ENCODE measurements around the gene FARSA.
"Not testable (repeated sequence)": the region's sequence is repeated elsewhere in the genome, so short reads cannot be mapped to it uniquely, and the experiment has no call there.

FARSA gene

DNA sequence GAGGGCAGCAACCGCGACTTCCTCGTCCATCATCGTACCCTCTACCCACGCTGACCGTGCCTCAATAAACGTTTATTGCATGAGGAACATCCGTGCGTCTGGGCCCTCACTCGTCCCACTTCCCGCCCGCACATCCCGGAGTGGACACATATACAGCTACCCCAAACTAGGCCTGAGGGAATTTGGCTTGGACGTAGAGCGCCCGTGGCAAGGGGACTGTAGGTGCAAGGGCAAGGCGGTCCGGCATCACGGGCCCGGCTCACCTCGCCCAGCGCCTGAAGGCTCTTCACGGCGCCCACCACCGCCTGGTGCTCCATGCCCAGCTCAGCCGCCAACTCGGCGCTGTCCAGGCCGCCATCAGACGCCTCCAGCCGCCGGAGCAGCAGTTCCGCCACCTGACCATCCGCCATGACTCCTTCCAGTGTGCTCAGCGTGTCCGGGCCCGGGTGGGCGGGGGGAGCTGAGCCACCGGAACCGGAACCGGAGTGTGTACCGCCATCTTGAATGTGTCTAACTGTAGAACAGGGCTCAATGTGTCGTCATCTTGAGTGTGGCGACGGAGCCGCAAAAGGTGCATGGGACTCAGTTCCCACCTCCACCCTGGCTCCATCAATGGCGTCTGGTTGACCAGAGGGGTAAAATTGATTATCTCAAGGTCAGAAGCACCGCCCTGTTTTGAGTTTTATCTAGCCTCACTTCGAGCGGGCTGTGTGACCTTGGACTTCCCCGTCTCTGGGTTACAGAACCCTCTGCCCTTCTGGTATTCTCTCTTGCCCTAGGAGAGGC, at the start of gene FARSA:
Gene FARSA, minus strand, starts transcription at position 425 of the 786 bp plus-strand sequence. Its CDS starts 15 bp downstream, at position 410.
- peak; percentile 92 for DNase-seq

DNA sequence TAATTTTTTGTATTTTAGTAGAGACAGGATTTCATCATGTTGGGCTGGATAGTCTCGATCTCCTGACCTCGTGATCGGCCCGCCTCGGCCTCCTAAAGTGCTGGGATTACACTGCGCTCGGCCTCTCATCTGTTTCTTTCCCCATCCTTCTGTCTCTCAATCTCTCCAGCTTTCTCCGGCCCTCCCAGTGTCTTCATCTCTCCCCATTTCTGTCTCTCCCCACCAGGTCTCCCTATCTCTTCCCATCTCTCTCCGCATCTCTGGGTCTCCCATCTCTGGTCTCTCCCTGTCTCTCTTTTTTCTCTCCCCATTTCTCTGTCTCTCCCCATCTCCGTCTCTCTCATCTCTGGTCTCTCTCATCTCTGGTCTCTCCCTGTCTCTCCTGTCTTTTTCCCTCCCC, 49.6 kb upstream of the FARSA start:
- DNase-seq = no peak

DNA sequence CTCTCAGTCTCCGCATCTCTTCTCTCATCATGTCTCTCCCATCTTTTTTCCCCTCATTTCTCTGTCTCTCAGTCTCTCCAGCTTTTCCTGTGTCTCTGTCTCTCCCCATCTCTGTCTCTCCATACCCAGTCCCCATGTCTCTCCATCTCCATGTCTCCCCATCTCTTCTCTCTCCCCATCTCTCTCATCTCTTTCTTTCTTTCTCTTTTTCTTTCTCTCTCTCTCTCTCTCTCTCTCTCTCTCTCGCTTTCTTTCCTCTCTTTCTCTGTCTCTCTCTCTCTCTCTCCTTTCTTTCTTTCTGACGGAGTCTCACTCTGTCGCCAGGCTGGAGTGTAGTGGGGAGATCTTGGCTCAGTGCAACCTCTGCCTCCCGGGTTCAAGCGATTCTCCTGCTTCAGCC, 49.1 kb upstream of the FARSA start:
- DNase-seq = no peak

DNA sequence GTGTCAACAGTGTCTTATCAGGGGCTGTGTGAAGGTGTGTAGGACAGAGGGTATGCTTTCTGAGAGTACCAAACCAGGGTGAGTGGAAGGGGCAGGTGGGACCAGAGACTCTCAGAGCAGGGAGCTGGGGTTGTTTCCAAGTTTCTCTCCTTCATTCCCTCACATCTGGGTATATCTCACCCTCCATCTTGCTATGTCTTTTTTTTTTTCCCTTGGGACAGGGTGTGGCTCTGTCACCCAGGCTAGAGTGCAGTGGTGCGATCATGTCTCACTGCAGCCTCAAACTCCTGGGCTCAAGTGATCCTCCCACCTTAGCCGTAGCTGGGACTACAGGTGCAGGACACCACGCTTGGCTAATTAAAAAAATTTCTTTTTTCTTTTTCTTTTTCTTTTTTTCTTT, 46.5 kb upstream of the FARSA start:
- no peak for DNase-seq

DNA sequence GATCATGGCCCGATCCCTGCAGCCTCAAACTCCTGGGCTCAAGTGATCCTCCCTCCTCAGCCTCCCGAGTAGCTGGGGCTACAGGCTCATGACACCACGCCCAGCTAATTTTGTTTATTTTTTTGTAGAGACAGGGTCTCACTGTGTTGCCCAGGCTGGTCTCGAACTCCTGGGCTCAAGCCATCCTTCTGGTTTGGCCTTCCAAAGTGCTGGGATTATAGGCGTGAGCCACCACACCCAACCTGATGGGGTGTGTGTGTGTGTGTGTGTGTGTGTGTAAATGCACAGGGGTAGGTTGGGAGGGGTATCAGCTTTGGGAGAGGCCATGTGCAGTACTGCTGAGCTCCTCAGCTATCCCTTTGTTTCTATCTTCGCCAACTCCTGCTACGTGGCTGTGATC, 42.6 kb upstream of the FARSA start:
- not testable (repeated sequence) for DNase-seq

GRCh38 chr19:12975221-12975741, 41.8 kb upstream of the FARSA start:
- DNase-seq = no peak

DNA sequence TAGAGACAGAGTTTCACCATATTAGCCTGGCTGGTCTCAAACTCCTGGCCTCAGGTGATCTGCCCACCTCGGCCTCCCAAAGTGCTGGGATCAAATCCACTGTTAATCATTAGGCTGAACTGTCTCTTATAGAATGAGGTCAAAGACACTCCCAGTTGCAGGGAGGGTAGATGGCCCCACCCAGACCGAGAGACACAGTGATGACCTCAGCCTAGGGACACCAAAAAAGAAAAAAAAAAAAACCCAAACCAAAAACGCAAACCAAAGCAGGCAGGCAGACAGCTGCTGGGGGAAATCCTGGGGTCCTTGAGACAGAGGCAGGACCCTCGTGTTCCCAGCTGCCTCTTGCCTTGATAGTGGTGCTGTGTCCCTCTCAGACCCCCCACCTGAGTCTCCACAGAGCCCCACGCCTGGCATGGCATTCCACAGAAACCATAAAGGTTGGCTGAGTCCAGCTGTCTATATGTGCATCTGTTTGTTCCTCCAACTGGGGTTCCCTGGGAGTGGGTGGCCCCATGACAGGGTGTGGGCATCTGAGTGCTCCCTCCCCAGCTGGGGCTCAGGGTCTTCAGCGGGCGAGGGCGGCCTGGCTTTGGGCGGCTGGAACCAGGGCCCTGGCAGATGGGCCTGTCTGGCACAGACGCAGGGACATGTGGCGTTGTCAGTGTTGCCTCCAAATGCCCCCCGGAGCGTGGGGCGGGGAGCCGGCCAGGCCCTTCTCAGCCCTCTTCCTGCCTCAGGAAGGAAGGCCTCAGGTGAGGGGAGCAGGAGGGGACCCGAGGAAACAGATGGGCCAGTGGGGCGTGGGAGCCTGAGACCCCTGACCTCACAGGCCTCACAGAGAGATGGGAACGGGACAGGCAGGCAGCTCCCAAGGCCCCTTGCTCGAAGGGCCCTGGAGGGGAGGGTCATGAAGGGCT, 41.0 kb upstream of the FARSA start:
- DNase-seq = no peak

GRCh38 chr19:12973236-12973635, 39.7 kb upstream of the FARSA start:
- DNase-seq = no peak

- no peak for DNase-seq
Measured at GRCh38 chr19:12970070-12970820, 36.7 kb upstream of the FARSA start.

- DNase-seq = no peak
Measured at GRCh38 chr19:12969292-12969988, 35.9 kb upstream of the FARSA start, which contains the start of gene DAND5. TSS of gene DAND5 (plus strand) at chr19:12969576. CDS start at chr19:12969661, 85 bp downstream.

DNA sequence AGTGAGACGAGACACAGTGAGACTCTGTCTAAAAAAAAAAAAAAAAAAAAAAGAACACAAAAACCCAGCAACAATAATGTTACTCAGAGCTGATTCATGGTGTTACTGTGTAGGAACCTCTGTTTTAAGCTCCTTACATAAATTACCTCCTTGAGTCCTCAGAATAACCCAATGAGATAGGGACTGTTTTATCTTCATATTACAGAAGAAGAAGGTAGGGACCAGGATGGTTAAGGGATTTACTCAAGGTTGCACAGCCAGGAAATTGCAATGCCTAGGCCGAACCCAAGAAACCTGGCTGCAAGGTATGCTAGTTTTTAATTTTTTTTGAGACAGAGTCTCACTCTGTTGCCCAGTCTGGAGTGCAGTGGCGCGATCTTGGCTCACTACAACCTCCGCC, 34.4 kb upstream of the FARSA start:
- no peak for DNase-seq

DNA sequence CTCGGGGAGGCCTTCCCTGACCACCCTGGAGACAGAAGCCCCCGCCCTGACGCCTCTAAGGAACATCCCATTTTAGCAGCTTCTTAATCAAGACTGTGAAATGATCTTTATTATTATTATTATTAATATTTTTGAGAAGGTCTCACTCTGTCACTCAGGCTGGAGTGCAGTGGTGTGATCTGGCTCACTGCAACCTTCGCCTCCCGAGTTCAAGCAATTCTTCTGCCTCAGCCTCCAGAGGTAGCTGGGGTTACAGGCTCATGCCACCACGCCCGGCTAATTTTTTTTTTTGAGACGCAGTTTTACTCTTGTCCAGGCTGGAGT, 32.3 kb upstream of the FARSA start:
- no peak for DNase-seq

GRCh38 chr19:12965017-12965811, 31.7 kb upstream of the FARSA start:
- peak; percentile 86 for DNase-seq

- no peak for DNase-seq
Measured at GRCh38 chr19:12959481-12959880, 26.0 kb upstream of the FARSA start.

- DNase-seq = not testable (repeated sequence)
Measured at GRCh38 chr19:12957389-12957952, 24.0 kb upstream of the FARSA start.

DNA sequence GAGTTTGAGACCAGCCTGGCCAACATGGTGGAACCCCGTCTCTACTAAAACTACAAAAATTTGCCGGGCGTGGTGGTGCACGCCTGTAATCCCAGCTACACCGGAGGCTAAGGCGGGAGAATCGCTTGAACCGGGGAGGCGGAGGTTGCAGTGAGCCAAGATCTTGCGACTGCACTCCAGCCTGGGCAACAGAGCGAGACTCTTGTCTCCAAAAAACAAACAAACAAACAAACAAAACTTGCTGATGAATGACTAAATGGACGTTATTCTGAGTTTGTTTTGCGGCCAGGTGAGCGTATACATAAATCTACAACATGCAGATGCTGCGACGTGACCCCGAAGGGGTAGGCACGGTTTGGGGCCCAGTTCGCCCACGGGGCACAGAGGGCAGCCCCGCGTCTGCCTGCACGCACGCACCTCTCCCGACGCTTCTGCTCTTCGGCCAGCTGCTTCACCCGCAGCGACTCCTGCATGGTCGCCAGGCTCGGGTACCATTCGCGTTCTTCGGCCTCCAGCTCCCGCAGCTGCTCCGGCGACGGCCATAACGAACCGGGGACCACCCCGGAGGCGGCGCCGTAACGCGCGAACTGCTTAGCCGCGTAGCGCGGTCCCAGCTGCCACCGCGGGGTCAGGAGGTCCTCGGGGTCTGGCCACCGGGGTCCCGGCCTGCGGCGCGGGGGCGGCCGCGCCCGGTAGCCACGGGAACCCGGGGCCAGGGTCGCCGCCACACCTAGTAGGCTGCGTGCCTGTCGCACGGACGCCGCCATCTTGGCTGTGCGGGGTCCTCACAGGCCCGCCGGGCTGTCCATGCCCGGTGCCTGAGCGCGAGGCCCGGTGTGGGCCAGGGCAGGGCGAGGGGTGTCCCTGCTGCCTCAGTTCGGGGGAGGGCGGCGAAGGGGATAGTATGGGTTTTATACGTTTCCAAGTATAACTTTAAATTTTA, 23.2 kb upstream of the FARSA start, which contains the start of gene GADD45GIP1:
Gene GADD45GIP1, minus strand, starts transcription at position 778 of the 943 bp plus-strand sequence. Its CDS starts 11 bp downstream, at position 767.
- peak; percentile 83 for DNase-seq

- no peak for DNase-seq
Measured at GRCh38 chr19:12955996-12956395, 22.5 kb upstream of the FARSA start.

GRCh38 chr19:12955575-12955974, 22.1 kb upstream of the FARSA start:
- not testable (repeated sequence) for DNase-seq

DNA sequence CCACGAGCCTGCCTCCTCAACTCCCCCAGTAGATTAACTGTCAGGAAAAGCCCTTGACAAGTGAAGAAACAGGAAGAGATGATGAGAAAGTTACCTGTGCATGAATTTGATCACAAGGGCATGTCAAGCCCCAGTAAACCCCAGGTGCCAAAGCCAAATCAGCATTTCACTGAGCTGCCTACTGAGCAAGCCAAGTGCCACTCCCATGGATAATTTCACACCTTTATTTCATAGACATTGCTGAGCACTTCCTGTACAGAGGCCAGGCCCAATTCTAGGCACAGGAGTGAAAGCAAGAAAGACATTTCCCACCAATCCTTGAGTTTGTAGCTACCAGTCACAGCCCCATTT, 21.1 kb upstream of the FARSA start:
- DNase-seq = no peak
